WERI-Rb-1 (cell line): ENCODE data around the gene CDH23.

ENCODE experiments used
- DNase-seq: peaks from one replicate; pipeline ENCODE4 v3.0.0-alpha.2; 2020
- H3K27ac ChIP-seq: fragments of 250-450 bp; sonication (Bioruptor Pico); 2 replicates; pipeline ENCODE4 v1.5.1; 2020; ENCODE audit warnings: mild to moderate bottlenecking, moderate library complexity
- H3K27me3 ChIP-seq: fragments of 250-450 bp; sonication (Bioruptor Pico); 2 replicates; pipeline ENCODE4 v1.5.1; 2021; ENCODE audit warnings: mild to moderate bottlenecking, low read depth, moderate library complexity; ENCODE audit not compliant: insufficient read depth, severe bottlenecking
- H3K36me3 ChIP-seq: fragments of 250-450 bp; sonication (Bioruptor Pico); 2 replicates; pipeline ENCODE4 v1.5.1; 2020; ENCODE audit warnings: mild to moderate bottlenecking, moderate library complexity
- H3K4me3 ChIP-seq: 2 replicates; pipeline ENCODE4 v1.5.1; 2011; ENCODE audit warnings: low read depth, mild to moderate bottlenecking, control low read depth, low read length
- H3K9me3 ChIP-seq: fragments of 250-450 bp; sonication (Bioruptor Pico); 2 replicates; pipeline ENCODE4 v1.5.1; 2021; ENCODE audit warnings: mild to moderate bottlenecking, moderate library complexity; ENCODE audit not compliant: severe bottlenecking
- CTCF ChIP-seq: IDR thresholded peaks from 2 replicates; pipeline ENCODE4 v1.5.1; 2011; ENCODE audit warnings: low read depth, mild to moderate bottlenecking, control low read depth, inconsistent platforms, low read length

CDH23 gene

GRCh38 chr10:71756311-71757191 lies 359.8 kb downstream of the CDH23 start:
- Histone ChIP-seq H3K9me3 (no peaks in the 10 kb centered on the region), H3K36me3 (no peaks in the 10 kb centered on the region), H3K27me3 (no peaks in the 10 kb centered on the region), H3K27ac (no peak overlapping the region), H3K4me3 (no peak overlapping the region)
- DNase-seq, result no peak
- TF ChIP-seq CTCF, result no peak

GRCh38 chr10:71757399-71757922 lies 360.7 kb downstream of the CDH23 start:
- no peak overlapping the region for H3K27ac ChIP-seq
- no peaks in the 10 kb centered on the region for H3K9me3 ChIP-seq
- no peak for TF ChIP-seq CTCF
- no peak for DNase-seq
- no peak overlapping the region for H3K4me3 ChIP-seq
- no peaks in the 10 kb centered on the region for H3K27me3 ChIP-seq
- no peaks in the 10 kb centered on the region for H3K36me3 ChIP-seq

- no peaks in the 10 kb centered on the region for H3K9me3 ChIP-seq
- H3K27ac ChIP-seq, result no peak overlapping the region
- TF ChIP-seq CTCF, result no peak
- no peak for DNase-seq
- no peak overlapping the region for H3K4me3 ChIP-seq
- H3K36me3 ChIP-seq, result no peaks in the 10 kb centered on the region
- H3K27me3 ChIP-seq, result no peaks in the 10 kb centered on the region
Measured at GRCh38 chr10:71761105-71761511, 364.4 kb downstream of the CDH23 start.

- TF ChIP-seq CTCF, result peak; percentile 53
- no peak overlapping the region for H3K4me3 ChIP-seq
- H3K36me3 ChIP-seq, result no peaks in the 10 kb centered on the region
- no peaks in the 10 kb centered on the region for H3K27me3 ChIP-seq
- no peak overlapping the region for H3K27ac ChIP-seq
- no peaks in the 10 kb centered on the region for H3K9me3 ChIP-seq
- no peak for DNase-seq
Measured at GRCh38 chr10:71761541-71762113, 364.9 kb downstream of the CDH23 start.

- Histone ChIP-seq H3K4me3 (no peak overlapping the region), H3K27me3 (no peaks in the 10 kb centered on the region), H3K9me3 (no peaks in the 10 kb centered on the region), H3K36me3 (no peaks in the 10 kb centered on the region), H3K27ac (no peak overlapping the region)
- DNase-seq, result no peak
- TF ChIP-seq CTCF, result no peak
Measured at GRCh38 chr10:71762324-71762723, 365.6 kb downstream of the CDH23 start.
